Measurements from ENCODE around the gene SHC2.

The SHC2 gene

GRCh38 chr19:434152-434960 is 26.5 kb downstream of the SHC2 start (continued):
- no peak for TF ChIP-seq ZBTB26 (tag by site-specific recombination; optimal IDR thresholded peaks at IDR 0.05)
- peak; percentile 70 for TF ChIP-seq ZNF26 (tag by site-specific recombination; IDR thresholded peaks at IDR 0.05)
- no peak for TF ChIP-seq TCF7L2 (IDR thresholded peaks at IDR 0.05; ENCODE audit: borderline replicate concordance, low read depth, low read length)
- TF ChIP-seq KLF1 (tag by site-specific recombination; IDR thresholded peaks at IDR 0.05): peak; percentile 37; the same call in 1 of the 2 replicates

DNA sequence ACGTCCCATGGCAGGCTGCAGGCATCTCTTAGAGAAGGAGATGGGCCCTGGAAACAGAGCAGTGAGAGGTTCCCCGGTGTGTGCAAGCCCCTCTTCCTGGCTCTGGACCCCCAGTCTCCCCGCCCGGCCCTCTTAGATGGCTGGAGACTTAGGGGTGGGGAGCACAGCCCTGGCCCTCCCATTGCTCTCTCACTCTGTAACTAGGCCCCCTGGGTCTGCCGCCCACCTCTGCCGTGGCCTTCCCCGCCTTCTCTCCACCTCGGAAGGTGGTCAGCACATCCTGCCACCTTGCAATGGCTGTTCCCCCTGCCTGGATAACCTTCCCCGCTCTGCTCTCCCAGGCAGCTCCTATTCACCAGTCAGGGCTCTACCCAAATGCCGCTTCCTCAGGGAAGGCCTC is 30.1 kb downstream of the SHC2 start:
- CTCF ChIA-PET: no interaction called here
- POLR2A ChIA-PET: no interaction called here
- no peak overlapping the region for H3K27ac ChIP-seq (ENCODE audit: extremely low read depth, low read depth, low read length)
- H3K36me3 ChIP-seq (ENCODE audit: control insufficient read depth in 2 of 2, insufficient read depth in 1 of 2, low read length in 2 of 2): peaks cover 3 to 46% of the 10 kb centered on the region in 2 experiments; a peak in 1 of 3 replicates
- no peaks in the 10 kb centered on the region for H3K4me1 ChIP-seq (ENCODE audit: control insufficient read depth, insufficient read depth, low read length)
- no peak for TF ChIP-seq HOXC10 (CRISPR knock-in tag; IDR thresholded peaks at IDR 0.05)
- TF ChIP-seq BCL11A (tag by site-specific recombination; IDR thresholded peaks at IDR 0.05; ENCODE audit: low read depth): no peak
- TF ChIP-seq ZNF2 (tag by site-specific recombination; IDR thresholded peaks at IDR 0.05): no peak
- no peak for TF ChIP-seq ZSCAN30 (tag by site-specific recombination; IDR thresholded peaks at IDR 0.05)
- TF ChIP-seq ZNF155 (tag by site-specific recombination; IDR thresholded peaks at IDR 0.05): no peak
- TF ChIP-seq MZF1 (tag by site-specific recombination; IDR thresholded peaks at IDR 0.05; ENCODE audit: borderline replicate concordance): no peak
- no peak for TF ChIP-seq ZNF571 (tag by site-specific recombination; IDR thresholded peaks at IDR 0.05)
- no peak for TF ChIP-seq ZEB2 (tag by site-specific recombination; IDR thresholded peaks at IDR 0.05)
- no peak for TF ChIP-seq ZNF514 (tag by site-specific recombination; IDR thresholded peaks at IDR 0.05)
- no peak for TF ChIP-seq TSHZ1 (tag by site-specific recombination; IDR thresholded peaks at IDR 0.05; ENCODE audit: borderline replicate concordance)
- no peak overlapping the region for H3K4me3 ChIP-seq (ENCODE audit: low read depth, low read length)
- H3K9me3 ChIP-seq (ENCODE audit: control insufficient read depth, insufficient read depth, low read depth, low read length): no peaks in the 10 kb centered on the region

GRCh38 chr19:428149-428548 is 32.7 kb downstream of the SHC2 start:
- no peak overlapping the region for H3K4me3 ChIP-seq (ENCODE audit: low read depth, low read length)
- H3K4me1 ChIP-seq (ENCODE audit: control insufficient read depth, insufficient read depth, low read length): no peaks in the 10 kb centered on the region
- ChIA-PET CTCF (no interaction called here), POLR2A (no interaction called here)
- no peaks in the 10 kb centered on the region for H3K9me3 ChIP-seq (ENCODE audit: control insufficient read depth, insufficient read depth, low read depth, low read length)
- peaks cover 0 to 40% of the 10 kb centered on the region in 2 experiments; a peak in 1 of 3 replicates for H3K36me3 ChIP-seq (ENCODE audit: control insufficient read depth in 2 of 2, insufficient read depth in 1 of 2, low read length in 2 of 2)
- H3K27ac ChIP-seq (ENCODE audit: extremely low read depth, low read depth, low read length): no peak overlapping the region
- TF ChIP-seq, protein P1, sequence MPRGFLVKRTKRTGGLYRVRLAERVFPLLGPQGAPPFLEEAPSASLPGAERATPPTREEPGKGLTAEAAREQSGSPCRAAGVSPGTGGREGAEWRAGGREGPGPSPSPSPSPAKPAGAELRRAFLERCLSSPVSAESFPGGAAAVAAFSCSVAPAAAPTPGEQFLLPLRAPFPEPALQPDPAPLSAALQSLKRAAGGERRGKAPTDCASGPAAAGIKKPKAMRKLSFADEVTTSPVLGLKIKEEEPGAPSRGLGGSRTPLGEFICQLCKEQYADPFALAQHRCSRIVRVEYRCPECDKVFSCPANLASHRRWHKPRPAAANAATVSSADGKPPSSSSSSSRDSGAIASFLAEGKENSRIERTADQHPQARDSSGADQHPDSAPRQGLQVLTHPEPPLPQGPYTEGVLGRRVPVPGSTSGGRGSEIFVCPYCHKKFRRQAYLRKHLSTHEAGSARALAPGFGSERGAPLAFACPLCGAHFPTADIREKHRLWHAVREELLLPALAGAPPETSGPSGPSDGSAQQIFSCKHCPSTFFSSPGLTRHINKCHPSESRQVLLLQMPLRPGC (tag by site-specific recombination; IDR thresholded peaks at IDR 0.05): no peak
- no peak for TF ChIP-seq ZNF785 (tag by site-specific recombination; IDR thresholded peaks at IDR 0.05)
- no peak for TF ChIP-seq ZNF580 (tag by site-specific recombination; IDR thresholded peaks at IDR 0.05)
- no peak for TF ChIP-seq ZNF214 (tag by site-specific recombination; IDR thresholded peaks at IDR 0.05; ENCODE audit: borderline replicate concordance)
- no peak for TF ChIP-seq ZNF645 (tag by site-specific recombination; IDR thresholded peaks at IDR 0.05)
- no peak for TF ChIP-seq ZSCAN4 (tag by site-specific recombination; IDR thresholded peaks at IDR 0.05)
- TF ChIP-seq ZNF677 (tag by site-specific recombination; IDR thresholded peaks at IDR 0.05): no peak
- TF ChIP-seq ZNF837 (tag by site-specific recombination; IDR thresholded peaks at IDR 0.05): no peak
- TF ChIP-seq ZNF701 (tag by site-specific recombination; IDR thresholded peaks at IDR 0.05): no peak

All from HEK293 (cell line).